GM23338 (cell line): Measurements from ENCODE around the gene FOXI1.

ENCODE experiments used
- EZH2phosphoT487 ChIP-seq: fragments of 200-600 bp; sonication (generic); IDR thresholded peaks from one replicate; pipeline ENCODE4 v1.8.1; 2018; ENCODE audit warnings: antibody characterized with exemption; ENCODE audit not compliant: unreplicated experiment
- POLR2AphosphoS5 ChIP-seq: IDR thresholded peaks from 2 replicates; pipeline ENCODE4 v1.6.1; 2016; ENCODE audit warnings: antibody characterized with exemption, low read depth
- TF ChIP-seq, protein P1 (sequence below), 2 experiments: fragments of 200-600 bp in 1 of 2; sonication (generic) in 1 of 2; conservative IDR thresholded peaks; 2 replicates each; pipeline versions ENCODE4 v1.5.1 to v1.6.1; 2016 to 2017; ENCODE audit warnings: antibody characterized with exemption in 2 of 2, low read depth in 2 of 2, mild to moderate bottlenecking in 2 of 2, moderate library complexity in 1 of 2
- TF ChIP-seq, protein P2 (sequence below): IDR thresholded peaks from one replicate; pipeline ENCODE4 v1.6.1; 2018; ENCODE audit warnings: antibody characterized with exemption; ENCODE audit not compliant: unreplicated experiment

DNA sequence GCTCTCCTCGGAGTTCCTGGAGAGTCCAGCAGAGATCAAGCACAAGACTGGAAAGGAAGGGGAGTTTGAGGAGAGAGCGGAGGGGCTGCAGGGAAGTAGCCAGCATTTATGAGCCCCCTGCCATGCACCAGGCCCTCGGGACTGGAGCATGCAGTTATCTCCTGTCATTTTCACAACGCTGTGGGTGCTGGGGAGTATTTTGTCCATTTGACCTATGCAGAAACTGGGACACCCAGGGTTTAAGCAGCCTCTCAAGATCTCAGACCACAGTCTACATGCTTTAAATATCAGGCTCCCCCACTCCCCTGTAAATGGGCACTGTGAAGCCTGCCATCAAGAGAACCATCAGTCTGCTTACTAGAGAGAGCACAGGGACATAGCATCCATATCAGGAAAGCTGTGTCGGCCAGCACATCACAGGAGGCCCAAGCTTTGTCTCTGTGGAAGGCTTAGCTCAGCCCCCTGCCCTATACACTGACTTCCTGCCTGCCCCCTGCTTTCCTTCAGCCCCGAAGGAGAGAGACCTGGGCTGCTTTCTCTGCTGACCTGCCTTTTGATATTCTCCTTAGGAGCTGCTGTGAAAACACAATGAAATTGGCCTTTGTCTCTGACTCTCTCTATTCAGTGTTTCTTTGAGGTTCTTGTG, 7.3 kb downstream of the FOXI1 start:
- TF ChIP-seq, protein P1, sequence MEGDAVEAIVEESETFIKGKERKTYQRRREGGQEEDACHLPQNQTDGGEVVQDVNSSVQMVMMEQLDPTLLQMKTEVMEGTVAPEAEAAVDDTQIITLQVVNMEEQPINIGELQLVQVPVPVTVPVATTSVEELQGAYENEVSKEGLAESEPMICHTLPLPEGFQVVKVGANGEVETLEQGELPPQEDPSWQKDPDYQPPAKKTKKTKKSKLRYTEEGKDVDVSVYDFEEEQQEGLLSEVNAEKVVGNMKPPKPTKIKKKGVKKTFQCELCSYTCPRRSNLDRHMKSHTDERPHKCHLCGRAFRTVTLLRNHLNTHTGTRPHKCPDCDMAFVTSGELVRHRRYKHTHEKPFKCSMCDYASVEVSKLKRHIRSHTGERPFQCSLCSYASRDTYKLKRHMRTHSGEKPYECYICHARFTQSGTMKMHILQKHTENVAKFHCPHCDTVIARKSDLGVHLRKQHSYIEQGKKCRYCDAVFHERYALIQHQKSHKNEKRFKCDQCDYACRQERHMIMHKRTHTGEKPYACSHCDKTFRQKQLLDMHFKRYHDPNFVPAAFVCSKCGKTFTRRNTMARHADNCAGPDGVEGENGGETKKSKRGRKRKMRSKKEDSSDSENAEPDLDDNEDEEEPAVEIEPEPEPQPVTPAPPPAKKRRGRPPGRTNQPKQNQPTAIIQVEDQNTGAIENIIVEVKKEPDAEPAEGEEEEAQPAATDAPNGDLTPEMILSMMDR (conservative IDR thresholded peaks at IDR 0.05; ENCODE audit: low read depth in 2 of 2), result no peak
- TF ChIP-seq POLR2AphosphoS5 (no peak), EZH2phosphoT487 (no peak)
- TF ChIP-seq, protein P2, sequence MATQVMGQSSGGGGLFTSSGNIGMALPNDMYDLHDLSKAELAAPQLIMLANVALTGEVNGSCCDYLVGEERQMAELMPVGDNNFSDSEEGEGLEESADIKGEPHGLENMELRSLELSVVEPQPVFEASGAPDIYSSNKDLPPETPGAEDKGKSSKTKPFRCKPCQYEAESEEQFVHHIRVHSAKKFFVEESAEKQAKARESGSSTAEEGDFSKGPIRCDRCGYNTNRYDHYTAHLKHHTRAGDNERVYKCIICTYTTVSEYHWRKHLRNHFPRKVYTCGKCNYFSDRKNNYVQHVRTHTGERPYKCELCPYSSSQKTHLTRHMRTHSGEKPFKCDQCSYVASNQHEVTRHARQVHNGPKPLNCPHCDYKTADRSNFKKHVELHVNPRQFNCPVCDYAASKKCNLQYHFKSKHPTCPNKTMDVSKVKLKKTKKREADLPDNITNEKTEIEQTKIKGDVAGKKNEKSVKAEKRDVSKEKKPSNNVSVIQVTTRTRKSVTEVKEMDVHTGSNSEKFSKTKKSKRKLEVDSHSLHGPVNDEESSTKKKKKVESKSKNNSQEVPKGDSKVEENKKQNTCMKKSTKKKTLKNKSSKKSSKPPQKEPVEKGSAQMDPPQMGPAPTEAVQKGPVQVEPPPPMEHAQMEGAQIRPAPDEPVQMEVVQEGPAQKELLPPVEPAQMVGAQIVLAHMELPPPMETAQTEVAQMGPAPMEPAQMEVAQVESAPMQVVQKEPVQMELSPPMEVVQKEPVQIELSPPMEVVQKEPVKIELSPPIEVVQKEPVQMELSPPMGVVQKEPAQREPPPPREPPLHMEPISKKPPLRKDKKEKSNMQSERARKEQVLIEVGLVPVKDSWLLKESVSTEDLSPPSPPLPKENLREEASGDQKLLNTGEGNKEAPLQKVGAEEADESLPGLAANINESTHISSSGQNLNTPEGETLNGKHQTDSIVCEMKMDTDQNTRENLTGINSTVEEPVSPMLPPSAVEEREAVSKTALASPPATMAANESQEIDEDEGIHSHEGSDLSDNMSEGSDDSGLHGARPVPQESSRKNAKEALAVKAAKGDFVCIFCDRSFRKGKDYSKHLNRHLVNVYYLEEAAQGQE, result no peak
